Measurements from ENCODE around the gene KIAA1958.

Gene KIAA1958

DNA sequence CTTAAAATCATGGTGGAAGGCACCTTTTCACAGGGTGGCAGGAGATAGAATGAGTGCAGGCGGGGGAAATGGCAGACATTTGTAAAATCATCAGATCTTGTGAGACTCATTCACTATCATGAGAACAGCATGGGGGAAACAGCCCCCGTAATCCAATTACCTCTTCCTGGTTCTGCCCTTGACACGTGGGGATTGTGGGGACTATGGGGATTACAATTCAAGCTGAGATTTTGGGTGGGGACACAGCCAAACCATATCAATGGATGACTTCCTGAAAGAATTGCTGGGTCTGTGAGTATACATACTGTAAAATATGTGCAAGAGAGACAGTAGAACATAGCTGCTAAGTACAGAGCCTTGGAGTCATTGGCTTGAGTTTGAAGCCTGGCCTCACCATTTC is 47.0 kb downstream of the KIAA1958 start:
- TF ChIP-seq, protein P1, sequence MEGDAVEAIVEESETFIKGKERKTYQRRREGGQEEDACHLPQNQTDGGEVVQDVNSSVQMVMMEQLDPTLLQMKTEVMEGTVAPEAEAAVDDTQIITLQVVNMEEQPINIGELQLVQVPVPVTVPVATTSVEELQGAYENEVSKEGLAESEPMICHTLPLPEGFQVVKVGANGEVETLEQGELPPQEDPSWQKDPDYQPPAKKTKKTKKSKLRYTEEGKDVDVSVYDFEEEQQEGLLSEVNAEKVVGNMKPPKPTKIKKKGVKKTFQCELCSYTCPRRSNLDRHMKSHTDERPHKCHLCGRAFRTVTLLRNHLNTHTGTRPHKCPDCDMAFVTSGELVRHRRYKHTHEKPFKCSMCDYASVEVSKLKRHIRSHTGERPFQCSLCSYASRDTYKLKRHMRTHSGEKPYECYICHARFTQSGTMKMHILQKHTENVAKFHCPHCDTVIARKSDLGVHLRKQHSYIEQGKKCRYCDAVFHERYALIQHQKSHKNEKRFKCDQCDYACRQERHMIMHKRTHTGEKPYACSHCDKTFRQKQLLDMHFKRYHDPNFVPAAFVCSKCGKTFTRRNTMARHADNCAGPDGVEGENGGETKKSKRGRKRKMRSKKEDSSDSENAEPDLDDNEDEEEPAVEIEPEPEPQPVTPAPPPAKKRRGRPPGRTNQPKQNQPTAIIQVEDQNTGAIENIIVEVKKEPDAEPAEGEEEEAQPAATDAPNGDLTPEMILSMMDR (IDR thresholded peaks at IDR 0.05; ENCODE audit: insufficient read depth, low read depth, low read length, missing control alignments): no peak
- H3K4me3 ChIP-seq (ENCODE audit: low read length): no peak overlapping the region
- DNase-seq (ENCODE audit: low read depth): no peak

DNA sequence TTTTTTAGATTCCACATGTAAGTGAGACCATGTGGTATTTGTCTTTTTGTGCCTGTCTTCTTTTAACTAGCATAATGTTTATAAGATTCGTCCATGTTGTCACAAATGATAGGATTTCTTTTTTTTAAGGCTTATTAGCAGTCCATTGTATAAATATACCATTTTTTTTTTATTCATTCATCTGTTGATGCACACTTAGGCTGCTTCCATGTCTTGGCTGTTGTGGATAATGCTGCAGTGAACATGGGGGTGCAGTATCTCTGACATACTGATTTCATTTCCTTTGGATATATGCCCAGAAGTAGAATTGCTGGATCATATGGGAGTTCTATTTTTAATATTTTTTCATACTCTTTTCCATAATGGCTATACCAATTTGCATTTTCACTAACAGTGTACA is 48.7 kb downstream of the KIAA1958 start:
- TF ChIP-seq, protein P1 (IDR thresholded peaks at IDR 0.05; ENCODE audit: insufficient read depth, low read depth, low read length, missing control alignments): no peak
- H3K4me3 ChIP-seq (ENCODE audit: low read length): no peak overlapping the region
- no peak for DNase-seq (ENCODE audit: low read depth)

DNA sequence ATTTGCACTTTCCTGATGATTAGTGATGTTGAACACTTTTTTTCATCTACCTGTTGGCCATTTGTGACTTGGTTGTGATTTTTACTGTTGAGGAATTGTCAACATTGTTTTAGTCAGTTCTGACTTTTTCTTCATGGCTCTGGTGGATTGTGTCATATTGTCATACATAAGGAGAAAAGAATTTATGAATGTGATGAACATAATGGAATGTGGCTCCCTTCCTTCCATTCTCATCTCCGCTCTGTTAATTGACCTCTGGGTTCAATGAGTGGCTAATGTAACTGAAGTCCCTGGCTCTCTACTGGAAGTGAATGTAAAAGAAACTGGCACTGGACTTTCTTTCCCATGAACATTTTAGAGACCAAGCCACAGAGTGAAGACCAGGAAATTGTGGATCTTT is 49.2 kb downstream of the KIAA1958 start:
- TF ChIP-seq, protein P1 (IDR thresholded peaks at IDR 0.05; ENCODE audit: insufficient read depth, low read depth, low read length, missing control alignments): no peak
- no peak overlapping the region for H3K4me3 ChIP-seq (ENCODE audit: low read length)
- no peak for DNase-seq (ENCODE audit: low read depth)

DNA sequence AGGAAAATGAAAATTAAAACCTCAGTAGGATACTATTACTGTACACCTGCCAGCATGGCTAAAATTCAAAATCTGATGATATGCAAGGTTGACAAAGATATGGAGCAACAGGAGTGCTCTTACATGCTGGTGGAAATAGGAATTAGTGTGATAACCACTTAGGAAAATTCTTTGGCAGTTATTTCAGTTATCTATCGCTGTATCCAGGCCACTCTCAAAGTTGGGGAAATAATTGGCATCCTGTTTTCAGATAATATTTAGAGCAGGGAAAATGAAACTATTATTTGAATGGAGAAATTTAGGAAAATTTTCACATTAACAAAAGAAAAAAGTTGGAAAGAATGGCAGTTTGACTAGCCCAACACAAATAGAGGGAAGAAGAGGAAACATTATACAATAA is 50.9 kb downstream of the KIAA1958 start:
- H3K4me3 ChIP-seq (ENCODE audit: low read length): no peak overlapping the region
- DNase-seq (ENCODE audit: low read depth): no peak
- TF ChIP-seq, protein P1 (IDR thresholded peaks at IDR 0.05; ENCODE audit: insufficient read depth, low read depth, low read length, missing control alignments): no peak

DNA sequence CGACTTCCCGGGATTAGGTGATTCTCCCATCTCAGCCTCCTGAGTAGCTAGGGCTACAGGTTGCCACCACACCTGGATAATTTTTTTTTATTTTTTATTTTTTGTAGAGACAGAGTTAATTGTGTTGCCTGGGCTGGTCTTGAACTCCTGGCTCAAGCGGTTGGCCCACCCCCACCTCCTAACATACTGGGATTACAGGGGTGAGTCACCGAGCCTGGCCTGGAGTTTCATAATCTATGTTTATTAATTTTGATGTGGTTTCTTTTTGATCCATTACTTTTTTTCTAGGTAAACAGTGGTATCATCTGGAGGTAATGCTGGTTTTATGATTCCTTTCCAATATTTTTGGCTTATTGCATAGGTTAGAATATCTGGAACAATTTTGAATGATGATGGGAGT is 54.2 kb downstream of the KIAA1958 start:
- TF ChIP-seq, protein P1 (IDR thresholded peaks at IDR 0.05; ENCODE audit: insufficient read depth, low read depth, low read length, missing control alignments): no peak
- no peak for DNase-seq (ENCODE audit: low read depth)
- H3K4me3 ChIP-seq (ENCODE audit: low read length): no peak overlapping the region

DNA sequence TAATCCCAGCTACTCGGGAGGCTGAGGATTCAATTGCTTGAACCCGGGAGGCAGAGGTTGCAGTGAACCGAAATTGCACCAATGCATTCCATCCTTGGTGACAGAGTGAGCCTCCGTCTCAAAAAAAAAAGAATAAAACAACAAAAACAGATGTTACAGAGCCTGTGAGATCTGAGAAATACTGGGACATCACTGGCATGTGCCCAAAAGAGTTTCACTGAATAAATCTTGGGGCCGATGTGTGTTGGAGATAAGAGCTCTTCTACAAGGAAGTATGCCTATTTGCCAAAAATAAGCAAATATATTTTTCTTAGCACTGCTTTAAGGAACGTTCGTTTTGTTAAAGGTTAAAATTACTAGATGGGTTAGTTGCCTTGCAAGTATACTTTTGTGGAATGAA is 55.1 kb downstream of the KIAA1958 start:
- TF ChIP-seq, protein P1 (IDR thresholded peaks at IDR 0.05; ENCODE audit: insufficient read depth, low read depth, low read length, missing control alignments): no peak
- DNase-seq (ENCODE audit: low read depth): no peak
- H3K4me3 ChIP-seq (ENCODE audit: low read length): no peak overlapping the region

DNA sequence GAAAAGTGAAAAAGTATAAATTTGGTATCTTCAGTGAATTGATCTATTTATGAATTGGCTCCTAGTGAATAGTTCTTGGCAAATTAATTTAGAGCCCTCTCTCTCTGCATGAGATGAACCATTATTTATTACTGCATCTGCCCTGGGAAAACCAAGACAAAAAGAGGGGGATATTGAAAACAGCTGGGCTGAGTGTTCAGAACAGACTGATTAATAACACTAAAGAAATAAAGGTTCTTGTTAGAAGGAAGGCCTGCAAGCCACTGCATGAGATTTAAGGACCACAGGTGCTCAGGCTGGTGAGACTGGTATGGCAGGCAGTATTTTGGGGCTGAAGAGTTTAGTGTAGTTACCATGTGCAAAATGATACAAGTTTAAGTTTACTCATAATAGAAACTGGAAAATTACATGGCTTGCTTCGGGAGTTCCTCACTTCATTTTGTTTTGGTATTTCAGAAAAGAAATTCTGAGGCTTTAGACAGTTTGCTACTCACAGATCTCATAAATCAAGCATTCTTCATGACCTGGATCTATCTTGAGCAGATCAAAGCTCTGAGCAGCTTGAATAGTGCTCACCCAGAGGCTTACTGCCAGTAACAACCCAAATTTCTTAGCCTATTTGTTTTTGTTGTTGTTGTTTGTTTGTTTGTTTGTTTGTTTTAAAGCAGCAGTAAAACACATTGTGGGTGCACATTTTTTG is 56.1 kb downstream of the KIAA1958 start:
- H3K4me3 ChIP-seq (ENCODE audit: low read length): no peak overlapping the region
- no peak for DNase-seq (ENCODE audit: low read depth)
- TF ChIP-seq, protein P1 (IDR thresholded peaks at IDR 0.05; ENCODE audit: insufficient read depth, low read depth, low read length, missing control alignments): no peak

Measured in epithelial cell of esophagus (primary cell).